ENCODE data around the gene AGBL5. TPM values are rescaled to one million over a fixed set of nuclear protein-coding genes. Genes with fewer than 3 reads are reported as not detected.

Gene AGBL5
- total RNA-seq, 1 experiment from 2014 or later, result 55.4 TPM

DNA sequence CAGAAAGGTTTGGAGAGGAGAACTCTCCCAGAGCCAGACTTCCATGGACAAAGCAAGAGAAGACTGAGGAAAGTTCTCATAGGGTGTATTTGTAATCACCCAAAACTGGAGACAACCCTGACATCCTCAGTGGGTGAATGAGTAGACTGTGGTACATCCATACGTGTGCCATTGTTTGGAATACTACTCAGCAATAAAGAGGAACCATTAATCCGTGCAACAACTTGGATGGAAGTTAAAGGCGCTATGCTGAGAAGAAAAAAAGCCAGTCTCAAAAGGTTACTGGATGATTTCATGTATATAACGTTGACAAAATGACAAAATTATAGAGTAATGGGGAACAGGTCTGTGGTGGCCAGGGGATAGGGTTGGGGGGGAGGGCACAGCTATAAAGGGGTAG lies 42.8 kb upstream of the AGBL5 start:
- TF ChIP-seq, protein P1, sequence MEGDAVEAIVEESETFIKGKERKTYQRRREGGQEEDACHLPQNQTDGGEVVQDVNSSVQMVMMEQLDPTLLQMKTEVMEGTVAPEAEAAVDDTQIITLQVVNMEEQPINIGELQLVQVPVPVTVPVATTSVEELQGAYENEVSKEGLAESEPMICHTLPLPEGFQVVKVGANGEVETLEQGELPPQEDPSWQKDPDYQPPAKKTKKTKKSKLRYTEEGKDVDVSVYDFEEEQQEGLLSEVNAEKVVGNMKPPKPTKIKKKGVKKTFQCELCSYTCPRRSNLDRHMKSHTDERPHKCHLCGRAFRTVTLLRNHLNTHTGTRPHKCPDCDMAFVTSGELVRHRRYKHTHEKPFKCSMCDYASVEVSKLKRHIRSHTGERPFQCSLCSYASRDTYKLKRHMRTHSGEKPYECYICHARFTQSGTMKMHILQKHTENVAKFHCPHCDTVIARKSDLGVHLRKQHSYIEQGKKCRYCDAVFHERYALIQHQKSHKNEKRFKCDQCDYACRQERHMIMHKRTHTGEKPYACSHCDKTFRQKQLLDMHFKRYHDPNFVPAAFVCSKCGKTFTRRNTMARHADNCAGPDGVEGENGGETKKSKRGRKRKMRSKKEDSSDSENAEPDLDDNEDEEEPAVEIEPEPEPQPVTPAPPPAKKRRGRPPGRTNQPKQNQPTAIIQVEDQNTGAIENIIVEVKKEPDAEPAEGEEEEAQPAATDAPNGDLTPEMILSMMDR (conservative IDR thresholded peaks at IDR 0.05), result no peak
- Histone ChIP-seq H2AK5ac (ENCODE audit: insufficient read length, low read length) (no peak overlapping the region), H3K23me2 (ENCODE audit: insufficient read length, low read depth, low read length, poor library complexity, severe bottlenecking) (no peaks in the 10 kb centered on the region), H3K27me3 (ENCODE audit: insufficient read depth, low read length) (no peaks in the 10 kb centered on the region), H3K9me3 (ENCODE audit: control insufficient read depth, low read depth, low read length) (peaks cover 16% of the 10 kb centered on the region), H4K8ac (replicated peaks; ENCODE audit: insufficient read length, low read depth, low read length) (no peak overlapping the region), H2BK12ac (ENCODE audit: insufficient read length, low read depth, low read length) (no peak overlapping the region), H3K23ac (ENCODE audit: insufficient read length, low read depth, low read length) (no peak overlapping the region), H2AFZ (ENCODE audit: low read length) (no peak overlapping the region), H2BK15ac (ENCODE audit: low read depth, low read length) (no peak overlapping the region), H3K4ac (ENCODE audit: low read depth, low read length) (no peak overlapping the region), H3K18ac (ENCODE audit: insufficient read length, low read depth, low read length) (no peak overlapping the region), H2BK5ac (ENCODE audit: insufficient read length, low read length) (no peak overlapping the region), H3K9ac (ENCODE audit: extremely low read depth, insufficient read length, low read length) (no peak overlapping the region), H2BK120ac (ENCODE audit: low read depth, low read length, poor library complexity, severe bottlenecking) (no peak overlapping the region), H3K4me2 (ENCODE audit: insufficient read depth, insufficient read length, low read length) (no peak overlapping the region), H3K14ac (ENCODE audit: insufficient read depth, low read length) (no peak overlapping the region), H2BK20ac (ENCODE audit: low read depth, low read length, poor library complexity, severe bottlenecking) (no peak overlapping the region), H3K79me2 (ENCODE audit: insufficient read depth, low read length) (no peaks in the 10 kb centered on the region), H4K5ac (ENCODE audit: insufficient read length, low read depth, low read length) (no peak overlapping the region), H3K56ac (ENCODE audit: insufficient read length, low read depth, low read length) (no peak overlapping the region), H4K20me1 (ENCODE audit: control insufficient read depth, insufficient read depth, insufficient read length) (no peaks in the 10 kb centered on the region), H3K27ac (ENCODE audit: insufficient read length, low read depth, low read length) (no peak overlapping the region), H3K79me1 (ENCODE audit: insufficient read depth, low read depth, low read length, poor library complexity, severe bottlenecking) (no peaks in the 10 kb centered on the region), H3K4me1 (ENCODE audit: insufficient read depth, low read length) (no peaks in the 10 kb centered on the region), H4K91ac (ENCODE audit: insufficient read length, low read depth, low read length) (no peak overlapping the region), H3T11ph (ENCODE audit: low read length) (no peak overlapping the region)
- Mint-ChIP-seq H3K9me3 (peaks cover 13 to 15% of the 10 kb centered on the region in 2 experiments), H3K4me3 (no peak overlapping the region), H3K27me3 (ENCODE audit: low read depth) (peaks cover 9% of the 10 kb centered on the region; the same call in 1 of the 2 replicates), H3K36me3 (ENCODE audit: insufficient read depth in 1 of 3, low read depth in 3 of 3) (peaks cover 7 to 16% (median 13%) of the 10 kb centered on the region in 3 experiments), H3K4me1 (no peaks in the 10 kb centered on the region), H3K27ac (no peak overlapping the region)
- WGBS (ENCODE audit: extremely low coverage, insufficient read length, low lambda C conversion rate), result no CpG with 5 or more reads among the region's 4 CpGs
- DNase-seq, result no peak
